IMR-90 (cell line): Measurements from ENCODE around the gene MOCS1.

ENCODE experiments used
- CEBPB ChIP-seq: IDR thresholded peaks from 2 replicates; pipeline ENCODE4 v1.6.1; 2012; ENCODE audit warnings: low read depth, low read length, improper control_type of control experiment
- CTCF ChIP-seq: conservative IDR thresholded peaks from 2 replicates; pipeline ENCODE4 v1.5.1; 2012; ENCODE audit warnings: mild to moderate bottlenecking, low read depth, low read length, improper control_type of control experiment
- ELK1 ChIP-seq: fragments of 150-350 bp; IDR thresholded peaks from 2 replicates; pipeline ENCODE4 v1.6.1; 2016; ENCODE audit warnings: low read depth, mild to moderate bottlenecking, low read length, moderate library complexity, borderline replicate concordance
- MAZ ChIP-seq: IDR thresholded peaks from 2 replicates; pipeline ENCODE4 v1.6.1; 2012; ENCODE audit warnings: low read depth, mild to moderate bottlenecking, low read length, improper control_type of control experiment, moderate library complexity, borderline replicate concordance
- MXI1 ChIP-seq: IDR thresholded peaks from 2 replicates; pipeline ENCODE4 v1.6.1; 2012; ENCODE audit warnings: low read depth, mild to moderate bottlenecking, low read length, moderate library complexity, borderline replicate concordance
- POLR2A ChIP-seq: IDR thresholded peaks from 2 replicates; pipeline ENCODE4 v1.6.1; 2012; ENCODE audit warnings: mild to moderate bottlenecking, low read depth, low read length
- RAD21 ChIP-seq: IDR thresholded peaks from 2 replicates; pipeline ENCODE4 v1.6.1; 2012; ENCODE audit warnings: low read length, improper control_type of control experiment
- SMC3 ChIP-seq: fragments of 150-350 bp; IDR thresholded peaks from 2 replicates; pipeline ENCODE4 v1.6.1; 2016; ENCODE audit warnings: low read depth, mild to moderate bottlenecking, antibody characterized with exemption, low read length, moderate library complexity

DNA sequence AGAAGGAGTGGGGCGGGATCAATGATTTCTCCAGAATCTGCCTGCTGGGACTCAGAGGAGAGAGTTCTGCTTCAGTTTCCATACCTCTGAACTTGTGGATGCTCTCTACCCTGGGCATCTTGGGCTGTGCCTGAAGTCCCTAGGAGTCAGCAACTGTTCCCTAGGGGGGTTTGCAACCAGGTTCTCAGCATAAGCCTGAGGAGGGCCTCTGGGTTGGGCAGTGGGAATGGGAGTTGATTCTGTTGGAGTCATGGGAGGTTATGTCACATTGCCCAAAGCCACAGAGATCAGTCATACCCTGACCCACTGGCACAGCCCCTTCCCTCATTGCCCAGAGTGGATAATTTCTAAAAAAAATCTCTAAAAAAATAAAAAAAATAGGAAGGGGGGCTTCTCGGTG lies 47.4 kb downstream of the MOCS1 start:
- TF ChIP-seq CTCF: no peak
- TF ChIP-seq RAD21: no peak
- no peak for TF ChIP-seq POLR2A
- no peak for TF ChIP-seq ELK1
- no peak for TF ChIP-seq MXI1
- TF ChIP-seq CEBPB: no peak
- no peak for TF ChIP-seq SMC3
- TF ChIP-seq MAZ: no peak
